Hindlimb muscle (tissue), 1 donor: ENCODE results near the gene WNT2. TPM values are rescaled to one million over a fixed set of nuclear protein-coding genes. Genes with fewer than 3 reads are reported as not detected.
"Not testable (repeated sequence)": the region's sequence is repeated elsewhere in the genome, so short reads cannot be mapped to it uniquely, and the experiment has no call there.

Experiments used
- DNase-seq: peaks from one replicate; pipeline ENCODE4 v3.0.0-alpha.2; 2013
- polyA plus RNA-seq: library from polyadenylated mRNA; unstranded; fragments of 120-200 nt; gene quantifications from one replicate; pipeline ENCODE4 v1.2.1, GENCODE V29; 2013; ENCODE audit not compliant: insufficient read length

WNT2 gene
- polyA plus RNA-seq, 1 donor, result 1.1 TPM

GRCh38 chr7:117251687-117252086 lies 71.2 kb downstream of the WNT2 start:
- DNase-seq, result no peak

- DNase-seq, result no peak
Observed at GRCh38 chr7:117250801-117251200, 72.1 kb downstream of the WNT2 start.

- no peak for DNase-seq
Observed at GRCh38 chr7:117250245-117250644, 72.6 kb downstream of the WNT2 start.

- no peak for DNase-seq
Observed at GRCh38 chr7:117249696-117250095, 73.2 kb downstream of the WNT2 start.

- DNase-seq, result no peak
Observed at GRCh38 chr7:117248829-117249228, 74.0 kb downstream of the WNT2 start.

GRCh38 chr7:117247809-117248208 lies 75.0 kb downstream of the WNT2 start:
- DNase-seq, result no peak

GRCh38 chr7:117245703-117246102 lies 77.2 kb downstream of the WNT2 start:
- not testable (repeated sequence) for DNase-seq

- no peak for DNase-seq
Observed at GRCh38 chr7:117243390-117243789, 79.5 kb downstream of the WNT2 start.

GRCh38 chr7:117241088-117241487 lies 81.8 kb downstream of the WNT2 start:
- DNase-seq, result no peak

- DNase-seq, result no peak
Observed at GRCh38 chr7:117238937-117239336, 83.9 kb downstream of the WNT2 start.

- DNase-seq, result no peak
Observed at GRCh38 chr7:117238472-117238871, 84.4 kb downstream of the WNT2 start.

- DNase-seq, result no peak
Observed at GRCh38 chr7:117237646-117238045, 85.2 kb downstream of the WNT2 start.

- DNase-seq, result no peak
Observed at GRCh38 chr7:117231047-117231359, 91.9 kb downstream of the WNT2 start.

GRCh38 chr7:117230276-117231046 lies 92.4 kb downstream of the WNT2 start:
- DNase-seq, result no peak

- DNase-seq, result peak; percentile 14
Observed at GRCh38 chr7:117229350-117229749, 93.5 kb downstream of the WNT2 start.

GRCh38 chr7:117227091-117227490 lies 95.8 kb downstream of the WNT2 start:
- DNase-seq, result no peak

GRCh38 chr7:117225536-117225935 lies 97.3 kb downstream of the WNT2 start:
- no peak for DNase-seq

Other genes with a start within 250 kb of the WNT2 start
- gene ASZ1, start 104.4 kb upstream of the WNT2 start, polyA plus RNA-seq, result not detected
- gene CFTR, start 157.0 kb upstream of the WNT2 start, polyA plus RNA-seq, result 0.30 TPM